SKM-1 treated with dmso at 0.1 percent for 144 hours (cell line): ENCODE measurements around the gene DIP2B.
"Not testable (repeated sequence)": the region's sequence is repeated elsewhere in the genome, so short reads cannot be mapped to it uniquely, and the experiment has no call there.

Source experiments
- DNase-seq: peaks from one replicate; lab custom pipeline; 2025; ENCODE audit not compliant: unreplicated experiment; lab: John Stamatoyannopoulos, UW

DIP2B gene

GRCh38 chr12:50550530-50551223 is 45.9 kb downstream of the DIP2B start:
- DNase-seq: no peak

- no peak for DNase-seq
Observed at GRCh38 chr12:50551866-50552265, 47.1 kb downstream of the DIP2B start.

DNA sequence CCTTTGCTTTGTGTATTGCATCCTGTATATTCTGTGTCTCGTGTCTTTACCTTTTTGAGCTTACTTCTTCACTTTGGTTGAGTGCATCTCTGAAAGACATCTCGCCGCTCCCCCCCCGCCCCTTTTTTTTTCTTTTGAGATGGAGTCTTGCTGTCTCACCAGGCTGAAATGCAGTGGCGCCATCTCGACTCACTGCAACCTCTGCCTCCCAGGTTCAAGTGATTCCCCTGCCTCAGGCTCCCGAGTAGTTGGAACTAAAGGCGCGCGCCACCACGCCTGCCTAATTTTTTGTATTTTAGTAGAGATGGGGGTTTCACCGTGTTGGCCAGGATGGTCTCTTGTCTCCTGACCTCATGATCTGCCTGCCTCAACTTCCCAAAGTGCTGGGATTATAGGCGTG is 49.9 kb downstream of the DIP2B start:
- DNase-seq: no peak

DNA sequence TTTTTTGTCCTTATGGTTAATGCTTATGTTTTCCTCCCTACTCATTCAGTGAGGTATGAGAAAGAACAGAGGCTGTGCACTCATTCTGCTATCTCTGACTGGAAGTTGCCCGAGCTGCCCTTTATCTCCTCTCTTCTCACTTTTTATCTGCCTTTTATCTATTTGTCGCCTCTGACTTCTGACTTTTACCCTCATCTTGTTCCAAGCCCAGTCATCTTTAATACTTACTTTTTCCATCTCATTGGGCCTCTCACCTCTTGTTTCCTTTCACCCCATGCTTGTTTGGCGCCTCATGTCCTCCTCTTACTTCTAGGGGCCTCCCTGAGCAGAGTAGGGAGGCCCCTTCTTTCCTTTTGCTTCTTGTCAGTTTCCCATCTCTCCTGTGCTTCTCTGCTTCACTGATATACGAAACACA is 50.7 kb downstream of the DIP2B start:
- no peak for DNase-seq

- DNase-seq: no peak
Observed at GRCh38 chr12:50556273-50556672, 51.5 kb downstream of the DIP2B start.

DNA sequence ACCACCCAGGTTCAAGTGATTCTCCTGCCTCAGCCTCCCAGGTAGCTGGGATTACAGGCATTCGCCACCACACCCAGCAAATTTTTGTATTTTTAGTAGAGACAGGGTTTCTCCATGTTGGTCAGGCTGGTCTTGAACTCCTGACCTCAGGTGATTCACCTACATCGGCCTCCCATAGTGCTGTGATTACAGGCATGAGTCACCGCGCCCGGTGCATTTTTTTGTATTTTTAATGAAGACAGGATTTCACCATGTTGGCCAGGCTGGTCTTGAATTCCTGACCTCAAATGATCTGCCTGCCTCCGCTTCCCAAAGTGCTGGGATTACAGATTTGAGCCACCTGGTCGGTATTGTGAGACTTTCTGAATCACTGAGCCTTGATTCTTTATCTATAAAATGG is 52.0 kb downstream of the DIP2B start:
- DNase-seq: not testable (repeated sequence)

DNA sequence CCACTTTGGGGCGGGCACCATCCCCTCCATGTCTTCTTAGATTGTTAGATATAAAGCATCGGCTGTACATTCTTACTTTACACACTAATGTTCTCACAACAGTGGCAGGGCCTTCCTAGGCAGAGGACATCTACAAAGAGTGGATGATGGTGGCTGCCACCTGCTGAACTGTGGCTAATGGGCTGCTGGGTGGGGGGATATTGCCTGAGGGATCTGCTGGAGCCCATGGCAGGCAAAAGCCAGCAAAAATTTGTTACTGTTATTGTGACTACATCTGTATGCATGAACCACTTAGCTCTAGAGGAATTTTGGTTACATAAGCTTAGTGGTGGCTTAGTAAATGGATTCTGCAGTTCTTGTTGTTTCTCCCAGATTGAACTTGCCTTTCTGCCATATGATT is 52.6 kb downstream of the DIP2B start:
- no peak for DNase-seq

GRCh38 chr12:50558970-50559369 is 54.2 kb downstream of the DIP2B start:
- DNase-seq: no peak

GRCh38 chr12:50562520-50563433 is 58.0 kb downstream of the DIP2B start:
- no peak for DNase-seq

DNA sequence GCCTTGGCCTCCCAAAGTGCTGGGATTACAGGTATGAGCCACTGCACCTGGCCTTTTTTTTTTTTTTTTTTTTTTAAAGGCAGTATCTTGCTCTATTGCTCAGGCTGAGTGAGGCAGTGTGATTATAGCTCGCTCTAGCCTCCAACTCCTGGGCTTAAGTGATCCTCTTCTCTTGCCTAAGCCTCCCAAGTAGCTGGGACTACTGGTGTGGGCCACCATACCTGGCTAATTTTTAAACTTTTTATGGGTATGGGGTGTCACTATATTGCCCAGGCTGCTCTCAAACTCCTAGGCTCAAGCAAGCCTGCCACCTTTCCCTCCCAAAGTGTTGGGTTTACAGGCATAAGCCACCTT is 58.6 kb downstream of the DIP2B start:
- no peak for DNase-seq

GRCh38 chr12:50564237-50564947 is 59.6 kb downstream of the DIP2B start:
- DNase-seq: no peak

DNA sequence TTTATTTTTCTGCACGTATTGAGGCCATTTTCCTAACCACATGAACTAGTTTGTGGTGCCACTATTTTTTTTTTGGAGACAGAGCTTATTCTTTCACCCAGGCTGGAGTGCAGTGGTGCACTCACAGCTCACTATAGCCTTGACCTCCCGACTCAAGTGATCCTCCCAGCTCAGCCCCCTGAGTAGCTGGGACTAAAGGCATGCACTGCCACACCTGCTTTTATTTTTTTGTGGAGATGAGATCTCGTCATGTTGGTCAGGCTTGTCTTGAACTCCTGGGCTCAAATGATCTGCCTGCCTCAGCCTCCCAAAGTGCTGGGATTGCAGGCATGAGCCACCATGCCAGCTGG is 60.1 kb downstream of the DIP2B start:
- no peak for DNase-seq

DNA sequence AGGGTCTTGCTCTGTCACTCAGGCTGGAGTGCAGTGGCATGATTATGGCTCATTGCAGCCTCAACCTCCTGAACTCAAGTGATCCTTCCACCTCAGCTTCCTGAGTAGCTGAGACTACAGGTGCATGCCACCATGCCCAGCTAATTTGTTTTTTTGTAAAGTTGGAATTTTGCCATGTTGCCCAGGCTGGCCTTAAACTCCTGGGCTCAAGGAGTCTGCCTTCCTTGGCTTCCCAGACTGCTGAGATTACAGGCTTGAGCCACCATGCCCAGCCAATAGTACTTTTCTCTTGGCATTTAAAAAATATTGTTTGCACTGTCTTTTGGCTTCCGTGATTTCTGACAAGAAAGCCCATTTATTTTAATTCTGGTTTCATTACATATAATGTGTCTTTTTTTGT is 61.3 kb downstream of the DIP2B start:
- no peak for DNase-seq

GRCh38 chr12:50567926-50568325 is 63.1 kb downstream of the DIP2B start:
- DNase-seq: no peak

DNA sequence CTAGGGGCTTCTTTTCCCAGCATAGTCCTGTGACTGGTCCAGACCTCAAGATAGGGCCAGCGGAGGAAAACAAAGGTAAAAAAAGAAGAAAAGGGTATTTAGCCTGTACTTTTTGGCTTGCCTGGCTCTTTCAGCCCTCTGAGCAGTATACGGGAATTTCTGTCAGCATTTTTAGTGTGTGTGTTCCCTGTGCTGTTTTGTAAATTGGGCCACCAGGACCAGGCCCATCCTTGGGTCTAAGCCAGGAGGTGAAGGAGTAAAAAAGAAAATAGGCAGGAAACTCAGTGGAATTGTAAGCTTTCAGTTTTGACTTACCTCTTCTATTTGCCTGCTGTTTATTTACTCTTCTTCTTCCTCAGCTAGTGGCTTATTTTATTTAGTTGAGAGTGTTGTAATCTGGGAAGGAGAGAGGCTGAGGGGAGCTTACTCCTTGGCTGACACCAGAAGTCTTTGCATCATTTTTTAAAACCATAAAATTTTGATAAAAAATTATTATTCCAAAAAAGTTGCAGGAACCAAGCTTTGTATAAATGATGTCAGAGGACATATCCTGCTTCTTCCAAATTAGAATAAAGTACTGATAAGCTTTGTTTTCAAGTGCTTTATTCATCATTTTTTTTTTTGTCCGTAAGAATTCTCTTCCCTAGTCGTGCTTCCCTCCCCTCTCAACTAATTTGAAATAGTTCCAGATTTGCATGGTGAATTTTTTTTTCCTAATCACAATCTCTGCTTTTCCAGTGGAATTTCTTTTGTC is 63.7 kb downstream of the DIP2B start:
- DNase-seq: no peak

- DNase-seq: no peak
Observed at GRCh38 chr12:50569321-50569720, 64.5 kb downstream of the DIP2B start.

GRCh38 chr12:50569876-50570275 is 65.1 kb downstream of the DIP2B start:
- DNase-seq: no peak

- no peak for DNase-seq
Observed at GRCh38 chr12:50571786-50572185, 67.0 kb downstream of the DIP2B start.

- peak; percentile 78 for DNase-seq
Observed at GRCh38 chr12:50572287-50572686, 67.5 kb downstream of the DIP2B start.

DNA sequence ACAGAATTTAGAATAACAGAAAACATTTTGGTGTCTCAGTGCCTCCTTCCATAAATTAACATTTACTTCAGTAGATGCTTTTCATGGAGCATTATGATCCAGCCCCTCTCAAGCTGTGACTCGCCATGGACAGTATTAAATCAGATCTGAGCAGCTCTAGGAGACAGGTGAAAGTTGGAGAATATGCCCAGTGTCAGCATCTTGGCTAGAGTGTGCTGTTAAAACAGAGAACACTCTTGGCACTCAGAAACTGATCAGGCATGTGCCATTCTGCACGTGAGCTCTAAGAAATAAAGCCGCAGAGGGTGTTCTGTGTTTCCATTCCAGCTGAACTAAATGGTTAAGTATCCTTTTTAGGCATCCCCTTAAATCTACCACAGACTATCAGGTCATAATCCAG is 68.0 kb downstream of the DIP2B start:
- DNase-seq: no peak

DNA sequence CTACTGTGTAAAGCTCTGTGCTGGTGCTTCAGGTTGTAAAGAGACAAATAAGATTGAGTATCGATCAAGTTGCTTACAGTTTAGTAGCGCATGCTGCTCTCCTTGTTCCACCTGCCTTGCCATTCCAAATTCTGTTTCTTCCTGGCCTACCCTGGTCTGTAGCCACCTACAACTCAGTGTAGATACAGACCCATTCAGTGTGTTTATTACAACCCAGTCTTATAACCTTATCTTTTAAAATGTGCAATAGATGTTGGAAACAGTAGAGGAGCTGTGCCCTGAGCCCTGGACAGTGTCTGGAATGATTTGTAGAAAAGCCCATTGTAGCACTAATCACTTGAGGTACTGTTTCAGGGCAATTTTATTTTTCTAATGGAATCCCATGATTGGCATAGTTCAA is 68.5 kb downstream of the DIP2B start:
- no peak for DNase-seq
